Natural killer cell treated with Interleukin-12 subunit alpha and Interleukin-12 subunit beta and Interleukin-15 and Interleukin-18, amount 100 ng/mL, for 72 hours (primary cell): ENCODE data around the gene EMILIN2. TPM values are rescaled to one million over a fixed set of nuclear protein-coding genes. Genes with fewer than 3 reads are reported as not detected.
A peak's percentile ranks its signal among the peaks of the same experiment; 100 is the strongest.

Experiments used
- ATAC-seq, 2 donors: fragments of 150-1000 bp; cut with Tn5 transposase in 1 of 2; sonication (Bioruptor Pico), chemical (Tn5 transposase) in 1 of 2; 2 replicates each; pipeline ENCODE4 v1.10.0; 2021
- DNase-seq: peaks from one replicate; pipeline ENCODE4 v3.0.0; 2022; ENCODE audit warnings: low spot score
- H3K27ac Mint-ChIP-seq, 2 donors: 1 replicate in 1 of 2; 2 replicates in 1 of 2; pipeline ENCODE4 v1.8.0; 2022; ENCODE audit warnings: mixed read lengths in 2 of 2, mild to moderate bottlenecking in 1 of 2, moderate library complexity in 1 of 2
- H3K27me3 Mint-ChIP-seq, 2 donors: 1 replicate in 1 of 2; 2 replicates in 1 of 2; pipeline ENCODE4 v1.8.0; 2022; ENCODE audit warnings: mixed read lengths in 2 of 2
- H3K36me3 Mint-ChIP-seq: one replicate; pipeline ENCODE4 v1.8.0; 2022; ENCODE audit warnings: mixed read lengths
- H3K4me1 Mint-ChIP-seq, 2 donors: 1 replicate in 1 of 2; 2 replicates in 1 of 2; pipeline ENCODE4 v1.8.0; 2022; ENCODE audit warnings: low read depth in 2 of 2, mixed read lengths in 2 of 2, mild to moderate bottlenecking in 1 of 2
- H3K4me3 Mint-ChIP-seq: one replicate; pipeline ENCODE4 v1.8.0; 2022; ENCODE audit warnings: mixed read lengths
- H3K9me3 Mint-ChIP-seq: 2 replicates; pipeline ENCODE4 v1.8.0; 2022; ENCODE audit warnings: mixed read lengths
- total RNA-seq, 2 donors: library from RNA; stranded (reverse); gene quantifications; one replicate each; pipeline ENCODE4 v1.2.3, GENCODE V29; 2022

EMILIN2 gene
- total RNA-seq, 2 donors from 2014 or later: 20.8 to 49.1 TPM

DNA sequence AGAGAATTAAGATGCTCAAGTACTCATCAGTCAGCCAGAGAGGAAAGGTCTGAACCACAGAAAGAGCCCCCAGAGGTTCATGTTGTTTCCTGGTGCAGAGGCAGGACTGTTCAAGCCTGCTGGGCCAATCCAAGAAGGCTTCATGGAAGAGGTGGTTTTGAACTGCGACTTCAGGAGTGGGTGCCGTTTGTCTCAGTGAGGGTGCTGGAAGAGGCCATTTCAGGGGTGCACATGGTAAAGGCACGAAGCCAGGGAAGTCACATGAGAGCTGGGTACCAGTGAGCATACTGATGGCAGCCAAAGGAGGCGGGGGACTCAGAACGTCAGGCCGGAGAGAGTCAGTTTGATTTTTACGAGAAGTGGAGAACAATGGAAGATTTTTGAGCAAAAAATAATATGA is 55.5 kb downstream of the EMILIN2 start:
- peaks cover 0 to 3% of the 10 kb centered on the region in 2 donors for H3K4me1 Mint-ChIP-seq
- DNase-seq (no peak), ATAC-seq (no peak)
- H3K9me3 Mint-ChIP-seq: no peaks in the 10 kb centered on the region
- H3K27me3 Mint-ChIP-seq: no peaks in the 10 kb centered on the region
- no peak overlapping the region for H3K4me3 Mint-ChIP-seq
- H3K27ac Mint-ChIP-seq: no peak overlapping the region
- no peaks in the 10 kb centered on the region for H3K36me3 Mint-ChIP-seq

DNA sequence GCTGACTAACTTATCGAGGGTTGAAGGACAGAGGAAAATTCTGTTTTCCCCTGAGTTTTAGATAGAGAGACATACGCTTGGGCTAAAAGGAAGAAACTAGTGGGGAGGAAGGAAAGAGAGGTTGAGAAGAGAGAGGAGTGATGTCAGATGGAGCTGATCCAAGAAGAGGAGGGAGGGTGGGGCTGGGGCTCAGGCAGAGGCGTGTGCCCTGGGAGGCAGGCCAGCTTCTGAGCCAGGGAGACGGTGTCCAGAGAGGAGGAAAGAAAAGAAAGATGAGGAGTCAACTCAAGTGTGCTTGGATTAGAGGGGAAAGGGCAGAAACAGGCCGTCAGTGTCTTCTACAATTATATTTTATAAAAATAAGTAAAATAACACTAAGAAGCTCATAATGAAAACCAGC is 56.2 kb downstream of the EMILIN2 start:
- Mint-ChIP-seq H3K4me3 (no peak overlapping the region), H3K27me3 (no peaks in the 10 kb centered on the region), H3K27ac (no peak overlapping the region), H3K36me3 (no peaks in the 10 kb centered on the region), H3K4me1 (peaks cover 3 to 9% of the 10 kb centered on the region in 2 donors), H3K9me3 (no peaks in the 10 kb centered on the region)
- DNase-seq (no peak), ATAC-seq (no peak)

DNA sequence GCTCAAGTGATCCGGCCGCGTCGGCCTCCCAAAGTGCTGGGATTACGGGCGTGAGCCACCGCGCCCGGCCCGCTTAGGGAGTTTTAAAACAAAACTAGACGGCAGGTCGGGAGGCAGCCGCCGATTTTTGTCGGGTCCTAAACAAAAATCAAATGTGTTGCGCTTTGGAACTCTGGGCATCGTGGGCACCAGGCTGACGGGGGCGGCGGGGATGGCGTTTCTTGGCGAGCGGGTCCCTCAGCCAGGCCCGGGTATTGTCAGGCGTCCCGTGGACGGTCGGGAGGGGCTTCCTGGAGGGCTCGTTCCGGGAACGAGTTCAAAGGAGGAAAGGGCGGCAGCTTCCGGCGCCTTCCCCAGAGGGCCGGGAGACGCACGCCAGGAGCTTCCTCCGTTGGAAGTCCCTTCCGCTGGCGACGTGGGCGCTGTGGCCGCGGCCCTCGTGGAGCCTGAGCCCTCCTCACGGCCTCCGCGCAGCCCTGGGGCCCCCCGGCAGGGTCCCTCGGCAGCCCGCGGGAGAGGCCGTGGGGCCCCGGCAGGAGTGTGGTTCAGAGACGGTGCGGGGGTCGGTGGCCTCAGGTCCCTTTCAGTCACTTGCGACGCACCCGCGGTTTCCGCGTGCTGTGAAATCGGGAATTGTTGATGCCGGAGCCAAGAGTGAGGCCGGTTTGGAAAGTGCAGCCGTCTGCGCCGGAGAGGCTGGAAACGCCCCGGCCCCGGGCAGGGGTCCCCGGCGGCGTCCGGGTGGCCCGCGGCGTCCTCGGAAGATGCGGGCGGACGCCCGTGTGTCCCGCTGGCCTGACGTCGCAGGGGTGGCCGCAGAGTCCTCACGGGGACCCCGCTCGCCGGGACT is 59.3 kb downstream of the EMILIN2 start:
- Mint-ChIP-seq H3K27ac (peak overlapping the region; percentile 79 to 90), H3K4me1 (peaks cover 9 to 20% of the 10 kb centered on the region in 2 donors), H3K36me3 (no peaks in the 10 kb centered on the region), H3K9me3 (no peaks in the 10 kb centered on the region), H3K27me3 (no peaks in the 10 kb centered on the region), H3K4me3 (peak overlapping the region; percentile 77)
- peak; percentile 83 for DNase-seq
- peak; percentile 57 to 63 for ATAC-seq

DNA sequence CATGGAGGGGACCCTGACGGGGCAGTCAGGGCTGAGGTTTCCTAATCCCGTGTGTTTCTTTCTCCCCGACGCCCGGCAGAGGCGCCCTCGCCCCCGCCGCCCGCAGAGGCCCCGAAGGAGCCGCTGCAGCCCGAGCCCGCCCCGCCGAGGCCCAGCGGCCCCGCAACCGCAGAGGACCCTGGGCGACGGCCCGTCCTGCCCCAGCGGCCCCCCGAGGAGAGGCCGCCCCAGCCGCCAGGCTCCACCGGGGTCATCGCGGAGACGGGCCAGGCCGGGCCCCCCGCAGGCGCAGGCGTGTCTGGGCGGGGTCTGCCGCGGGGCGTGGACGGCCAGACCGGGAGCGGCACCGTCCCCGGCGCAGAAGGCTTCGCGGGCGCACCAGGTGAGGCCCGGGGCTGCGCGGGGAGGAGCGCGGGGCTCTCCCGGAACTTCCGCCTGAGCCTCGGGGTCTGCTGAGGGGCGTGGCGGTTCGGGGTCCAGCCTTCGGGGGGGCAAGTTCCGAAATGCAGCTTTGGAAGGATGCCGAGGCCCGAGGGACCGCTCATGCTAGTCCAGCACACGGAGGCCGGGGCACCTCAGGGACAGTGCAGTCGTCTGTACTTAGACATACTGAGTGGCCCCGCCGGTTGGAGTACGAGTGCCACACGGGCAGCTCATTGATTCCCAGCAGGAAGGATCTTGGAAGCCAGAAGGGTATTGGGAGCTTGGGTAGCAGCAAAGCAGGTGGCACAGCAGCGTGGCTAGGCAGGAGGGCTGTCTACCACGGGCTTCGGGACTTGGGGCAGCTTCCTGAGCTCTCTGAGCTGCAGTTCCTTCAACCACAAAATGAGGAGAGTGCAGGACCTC is 60.1 kb downstream of the EMILIN2 start:
- ATAC-seq (peak; percentile 73 to 76), DNase-seq (peak; percentile 69)
- H3K36me3 Mint-ChIP-seq: no peaks in the 10 kb centered on the region
- no peaks in the 10 kb centered on the region for H3K9me3 Mint-ChIP-seq
- no peaks in the 10 kb centered on the region for H3K27me3 Mint-ChIP-seq
- peaks cover 9 to 20% of the 10 kb centered on the region in 2 donors for H3K4me1 Mint-ChIP-seq
- peak overlapping the region in 1 of 2 donors; percentile 48 for H3K27ac Mint-ChIP-seq
- H3K4me3 Mint-ChIP-seq: peak overlapping the region; percentile 85

DNA sequence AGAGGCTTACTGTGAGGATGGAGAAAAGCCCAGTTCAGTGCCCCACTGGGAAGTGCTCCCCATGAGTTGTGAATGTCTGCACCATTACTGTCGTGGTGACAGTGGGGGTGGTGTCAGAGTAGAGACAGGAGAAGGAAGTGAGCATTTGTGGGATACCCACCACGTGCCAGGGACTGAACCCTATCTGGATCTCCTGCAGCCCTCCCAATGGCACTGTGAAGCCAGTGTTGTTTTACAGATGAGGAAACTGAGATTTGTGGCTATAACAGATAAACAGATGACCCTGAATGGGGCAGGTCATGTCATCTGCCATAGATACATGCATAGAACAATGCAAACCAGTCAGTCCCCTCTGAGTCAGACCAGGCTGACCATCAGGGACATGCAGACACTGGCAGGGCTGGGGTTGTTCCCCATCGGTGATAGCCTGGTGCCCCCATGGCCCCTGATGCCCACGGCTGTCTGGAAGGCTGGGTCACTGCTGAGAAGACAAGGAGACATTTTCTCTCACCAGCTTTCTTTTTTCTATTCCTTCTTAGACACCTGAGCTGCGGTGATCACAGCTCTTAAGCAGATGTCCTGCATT is 60.8 kb downstream of the EMILIN2 start:
- peak overlapping the region; percentile 34 to 48 for H3K27ac Mint-ChIP-seq
- H3K4me1 Mint-ChIP-seq: peaks cover 14 to 23% of the 10 kb centered on the region in 2 donors
- H3K4me3 Mint-ChIP-seq: peak overlapping the region; percentile 85
- no peaks in the 10 kb centered on the region for H3K27me3 Mint-ChIP-seq
- no peaks in the 10 kb centered on the region for H3K36me3 Mint-ChIP-seq
- peak in 1 of 2 donors; percentile 1 for ATAC-seq
- DNase-seq: no peak
- H3K9me3 Mint-ChIP-seq: no peaks in the 10 kb centered on the region

DNA sequence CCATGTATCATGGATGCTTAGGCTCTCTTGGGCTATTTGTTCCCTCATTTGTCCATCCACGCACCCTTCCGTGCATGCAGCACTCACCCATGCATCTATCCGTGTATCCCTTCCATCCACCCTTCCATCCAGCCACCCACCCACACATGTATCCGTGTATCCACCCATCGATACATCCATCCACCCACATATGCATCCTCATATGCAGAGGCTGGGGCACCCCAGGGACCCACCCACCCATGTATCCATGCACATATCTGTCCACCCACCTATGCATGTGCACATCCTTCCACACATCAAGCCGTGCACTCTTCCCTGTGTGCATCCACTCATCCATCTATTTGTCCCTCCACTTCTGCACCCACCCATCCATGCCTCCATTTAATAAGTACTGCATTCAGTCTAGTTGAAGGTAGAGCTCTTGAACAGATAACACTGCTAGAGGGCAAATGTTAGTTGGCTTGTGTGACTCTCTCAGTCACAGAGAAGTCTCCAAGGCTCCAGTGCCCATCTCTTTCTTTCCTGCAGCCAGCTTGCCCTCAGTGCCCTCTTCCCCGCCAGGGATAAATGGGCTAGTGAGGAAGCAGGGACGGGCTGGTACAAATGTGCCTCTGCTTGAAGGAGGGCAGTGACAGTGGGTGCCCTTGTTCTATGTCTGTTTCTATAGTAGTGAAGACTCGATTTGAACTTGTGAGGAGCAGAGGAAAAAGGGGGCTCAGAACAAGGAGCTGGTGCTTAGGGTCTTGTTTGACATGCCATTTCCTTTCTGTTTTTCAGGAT is 61.5 kb downstream of the EMILIN2 start:
- Mint-ChIP-seq H3K27me3 (no peaks in the 10 kb centered on the region), H3K4me3 (peak overlapping the region; percentile 85), H3K36me3 (no peaks in the 10 kb centered on the region), H3K4me1 (peaks cover 14 to 23% of the 10 kb centered on the region in 2 donors), H3K9me3 (no peaks in the 10 kb centered on the region), H3K27ac (peak overlapping the region; percentile 34 to 48)
- ATAC-seq (no peak), DNase-seq (no peak)

DNA sequence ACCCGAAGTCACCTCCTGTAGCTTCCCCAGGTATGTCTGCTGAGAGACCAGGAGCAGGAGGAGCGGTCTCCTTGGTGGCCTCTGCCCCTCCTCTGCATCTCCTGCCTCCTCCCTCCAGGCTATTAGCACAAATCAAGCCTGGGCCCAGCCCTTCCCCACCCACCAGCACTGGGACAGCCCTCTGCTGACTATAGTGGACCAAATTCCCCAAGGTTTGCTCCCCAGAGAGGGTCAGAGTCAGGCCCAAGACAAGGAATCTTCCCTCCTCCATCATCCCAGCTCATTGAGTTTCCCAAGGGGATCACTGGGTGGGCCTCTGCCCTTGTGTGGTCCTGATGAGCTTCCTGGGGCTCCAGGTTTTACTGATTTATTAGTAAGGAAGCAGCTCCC is 62.1 kb downstream of the EMILIN2 start:
- ATAC-seq: no peak

DNA sequence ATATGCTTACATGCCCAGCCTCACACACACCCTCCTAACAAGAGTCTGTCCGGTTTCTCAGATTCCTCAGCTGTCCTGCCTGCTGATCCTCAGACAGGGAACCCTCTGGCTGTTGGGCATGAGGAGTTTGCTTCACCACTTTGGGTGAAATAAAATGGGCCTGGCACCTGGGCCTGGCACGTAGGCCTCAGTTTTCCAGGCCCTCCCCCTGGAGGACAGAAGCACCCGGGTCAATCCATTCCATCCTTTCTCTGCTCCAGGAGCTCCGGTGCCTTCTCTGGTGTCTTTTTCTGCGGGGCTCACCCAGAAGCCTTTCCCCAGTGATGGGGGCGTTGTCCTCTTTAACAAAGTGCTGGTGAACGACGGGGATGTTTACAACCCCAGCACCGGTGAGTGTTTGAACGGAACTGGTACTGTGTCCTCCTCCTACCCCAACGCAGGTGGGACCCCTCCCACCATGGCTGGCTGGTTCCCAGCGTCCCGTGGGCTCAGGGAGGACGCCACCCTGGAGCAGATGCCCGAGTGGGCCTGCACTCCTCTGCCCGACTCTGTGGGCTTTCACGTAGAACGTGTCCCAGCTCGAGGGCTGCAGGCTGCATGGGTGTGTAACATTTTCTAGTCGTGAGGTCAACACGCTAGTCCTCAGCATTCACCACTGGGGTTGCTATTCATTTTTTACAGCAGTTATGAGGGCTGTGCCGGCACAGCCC is 62.8 kb downstream of the EMILIN2 start:
- H3K36me3 Mint-ChIP-seq: no peaks in the 10 kb centered on the region
- H3K4me1 Mint-ChIP-seq: peaks cover 14 to 23% of the 10 kb centered on the region in 2 donors
- no peak for DNase-seq
- no peak overlapping the region for H3K4me3 Mint-ChIP-seq
- no peaks in the 10 kb centered on the region for H3K9me3 Mint-ChIP-seq
- no peaks in the 10 kb centered on the region for H3K27me3 Mint-ChIP-seq
- H3K27ac Mint-ChIP-seq: peak overlapping the region in 1 of 2 donors; percentile 16
- no peak for ATAC-seq

More for the DNA sequence above, 62.1 kb downstream of the EMILIN2 start:
- Mint-ChIP-seq H3K27me3 (no peaks in the 10 kb centered on the region), H3K36me3 (no peaks in the 10 kb centered on the region), H3K27ac (peak overlapping the region in 1 of 2 donors; percentile 16), H3K4me1 (peaks cover 14 to 23% of the 10 kb centered on the region in 2 donors), H3K4me3 (no peak overlapping the region), H3K9me3 (no peaks in the 10 kb centered on the region)
- no peak for DNase-seq

DNA sequence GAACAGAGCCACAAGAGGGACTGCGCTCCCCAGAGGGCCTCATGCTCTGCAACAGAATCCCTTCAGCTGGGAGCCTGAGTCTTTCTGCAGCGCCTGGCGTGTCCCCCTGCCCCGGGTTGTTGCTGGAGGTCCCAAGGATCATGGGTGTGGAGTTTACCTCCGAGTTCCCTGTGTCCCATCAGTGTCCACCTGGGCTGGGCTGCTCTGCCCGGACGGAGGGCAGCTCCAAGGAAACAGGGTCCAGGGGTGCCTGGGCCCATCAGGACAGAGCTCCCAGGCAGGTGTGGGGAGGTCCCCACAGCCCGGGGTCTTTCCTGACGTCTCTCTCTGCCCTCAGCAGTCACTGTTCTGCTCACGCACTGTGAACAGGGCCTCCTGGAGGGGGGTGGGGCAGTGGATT is 63.5 kb downstream of the EMILIN2 start:
- no peaks in the 10 kb centered on the region for H3K27me3 Mint-ChIP-seq
- H3K4me3 Mint-ChIP-seq: no peak overlapping the region
- no peak for DNase-seq
- no peak overlapping the region for H3K27ac Mint-ChIP-seq
- H3K4me1 Mint-ChIP-seq: peaks cover 14 to 23% of the 10 kb centered on the region in 2 donors
- H3K36me3 Mint-ChIP-seq: no peaks in the 10 kb centered on the region
- no peak for ATAC-seq
- H3K9me3 Mint-ChIP-seq: no peaks in the 10 kb centered on the region

DNA sequence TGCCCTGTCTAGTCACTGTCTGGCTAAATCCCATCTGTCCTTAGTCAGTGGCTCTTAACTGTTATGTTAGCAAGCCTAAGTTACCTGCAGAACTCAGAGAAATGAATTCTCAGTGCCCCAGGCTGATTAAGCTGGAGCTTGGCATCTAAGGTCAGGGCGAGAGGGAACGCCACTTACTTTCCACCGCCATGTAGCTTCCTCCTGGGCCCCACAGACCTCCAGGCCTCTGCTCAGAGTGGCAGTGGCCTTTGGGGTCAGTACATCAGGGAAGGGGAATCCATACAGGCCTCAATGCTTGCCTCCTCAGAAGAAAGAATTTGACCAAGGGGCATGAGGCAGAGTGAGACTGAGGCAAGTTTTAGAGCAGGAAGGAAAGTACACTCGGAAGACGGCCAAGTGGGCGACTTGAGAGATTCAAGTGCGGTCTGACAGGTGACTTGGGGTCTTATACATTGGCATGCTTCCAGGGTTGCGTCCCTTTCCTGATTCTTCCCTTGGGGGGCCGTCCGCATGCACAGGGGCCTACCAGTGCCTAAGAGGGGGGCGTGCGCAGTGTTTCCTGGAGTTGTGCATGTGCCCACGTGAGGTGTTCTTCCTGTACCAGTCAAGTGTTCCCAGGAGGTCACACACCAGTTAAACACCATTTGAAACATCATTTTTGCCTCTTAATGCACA is 64.1 kb downstream of the EMILIN2 start:
- H3K4me3 Mint-ChIP-seq: no peak overlapping the region
- H3K27ac Mint-ChIP-seq: no peak overlapping the region
- no peak for DNase-seq
- peaks cover 14 to 23% of the 10 kb centered on the region in 2 donors for H3K4me1 Mint-ChIP-seq
- no peaks in the 10 kb centered on the region for H3K27me3 Mint-ChIP-seq
- H3K36me3 Mint-ChIP-seq: no peaks in the 10 kb centered on the region
- no peak for ATAC-seq
- H3K9me3 Mint-ChIP-seq: no peaks in the 10 kb centered on the region

DNA sequence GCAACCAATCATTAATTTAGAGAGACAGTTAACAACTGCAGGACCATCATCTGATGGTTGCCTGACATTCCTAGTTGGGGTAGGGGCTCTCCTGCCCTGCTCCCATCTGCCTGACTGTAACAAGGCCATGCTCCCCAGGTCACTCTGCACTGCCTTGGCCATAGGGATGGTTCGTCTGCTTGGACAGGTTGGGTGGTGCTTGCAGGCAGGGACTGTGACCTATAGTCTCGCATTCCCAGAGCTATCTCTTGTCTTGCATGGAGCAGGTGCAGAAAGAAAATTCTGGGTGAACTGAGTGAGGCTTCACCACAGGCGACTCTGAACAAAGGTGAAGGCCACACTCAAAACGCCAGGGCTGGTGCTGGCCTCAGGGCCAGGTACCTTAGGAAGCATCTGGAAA is 64.7 kb downstream of the EMILIN2 start:
- no peak overlapping the region for H3K4me3 Mint-ChIP-seq
- ATAC-seq: no peak
- DNase-seq: no peak
- no peak overlapping the region for H3K27ac Mint-ChIP-seq
- H3K9me3 Mint-ChIP-seq: no peaks in the 10 kb centered on the region
- peaks cover 15 to 26% of the 10 kb centered on the region in 2 donors for H3K4me1 Mint-ChIP-seq
- H3K27me3 Mint-ChIP-seq: no peaks in the 10 kb centered on the region
- H3K36me3 Mint-ChIP-seq: peaks cover under 1% of the 10 kb centered on the region
